DND-41 (cell line): ENCODE results near the gene ASCC2.

Experiments used
- ATAC-seq: fragments of 200-7000 bp; cut with Tn5 transposase; 3 replicates; pipeline ENCODE4 v1.9.1; 2021; ENCODE audit warnings: low read depth; ENCODE audit not compliant: insufficient read depth
- DNase-seq: peaks from one replicate; pipeline ENCODE4 v3.0.0-alpha.2; 2020
- H2AFZ ChIP-seq: 2 replicates; pipeline ENCODE4 v1.6.0; 2012; ENCODE audit warnings: low read depth, low read length
- H3K27ac ChIP-seq: 2 replicates; pipeline ENCODE4 v1.5.1; 2012; ENCODE audit warnings: low read length, inconsistent platforms
- H3K27me3 ChIP-seq: fragments of 200-600 bp; sonication (generic); 2 replicates; pipeline ENCODE4 v1.6.0; 2012; ENCODE audit warnings: low read length, mild to moderate bottlenecking, inconsistent platforms; ENCODE audit not compliant: insufficient read depth, poor library complexity
- H3K36me3 ChIP-seq: 2 replicates; pipeline ENCODE4 v1.5.1; 2012; ENCODE audit warnings: low read length, inconsistent platforms; ENCODE audit not compliant: insufficient read depth
- H3K4me1 ChIP-seq: 2 replicates; pipeline ENCODE4 v1.5.1; 2012; ENCODE audit warnings: mild to moderate bottlenecking, low read length; ENCODE audit not compliant: insufficient read depth
- H3K4me2 ChIP-seq: 2 replicates; pipeline ENCODE4 v1.6.0; 2012; ENCODE audit warnings: mild to moderate bottlenecking, moderate library complexity, low read length, inconsistent platforms; ENCODE audit not compliant: insufficient read depth
- H3K4me3 ChIP-seq, 2 experiments: fragments of 200-600 bp in 1 of 2; shearing (Covaris generic) in 1 of 2; 2 replicates each; pipeline ENCODE4 v1.5.1; 2012 to 2016; ENCODE audit warnings: inconsistent platforms in 2 of 2, low read length in 2 of 2, mild to moderate bottlenecking in 2 of 2, low read depth in 1 of 2, moderate library complexity in 1 of 2
- H3K79me2 ChIP-seq: 2 replicates; pipeline ENCODE4 v1.6.0; 2012; ENCODE audit warnings: low read length, inconsistent platforms; ENCODE audit not compliant: insufficient read depth
- H3K9ac ChIP-seq: 2 replicates; pipeline ENCODE4 v1.6.0; 2012; ENCODE audit warnings: low read depth, mild to moderate bottlenecking, inconsistent platforms, low read length, moderate library complexity
- H3K9me3 ChIP-seq: 2 replicates; pipeline ENCODE4 v1.5.1; 2012; ENCODE audit warnings: low read length, moderate library complexity, mild to moderate bottlenecking, inconsistent platforms; ENCODE audit not compliant: insufficient read depth, severe bottlenecking
- H4K20me1 ChIP-seq: 2 replicates; pipeline ENCODE4 v1.6.0; 2012; ENCODE audit warnings: low read length; ENCODE audit not compliant: insufficient read depth
- CTCF ChIP-seq: IDR thresholded peaks from 2 replicates; pipeline ENCODE4 v1.5.1; 2012; ENCODE audit warnings: borderline replicate concordance, low read length, moderate library complexity, mild to moderate bottlenecking; ENCODE audit not compliant: poor library complexity, severe bottlenecking; ENCODE audit errors: extremely low read depth
- EZH2 ChIP-seq: IDR thresholded peaks from 3 replicates; pipeline ENCODE4 v1.6.1; 2012; ENCODE audit warnings: borderline replicate concordance, low read depth, mild to moderate bottlenecking, moderate library complexity, low read length, inconsistent platforms; ENCODE audit not compliant: severe bottlenecking

ASCC2 gene

GRCh38 chr22:29885610-29886009, 47.5 kb upstream of the ASCC2 start:
- peaks cover 30% of the 10 kb centered on the region for H4K20me1 ChIP-seq
- ATAC-seq (no peak), DNase-seq (no peak)
- H3K9me3 ChIP-seq, result no peaks in the 10 kb centered on the region
- H2AFZ ChIP-seq, result no peak overlapping the region
- no peak overlapping the region for H3K27ac ChIP-seq
- H3K4me1 ChIP-seq, result peaks cover 33% of the 10 kb centered on the region
- H3K27me3 ChIP-seq, result no peaks in the 10 kb centered on the region
- H3K9ac ChIP-seq, result 0 out of 2 replicates have a peak overlapping the region, but pooled peaks have one; percentile 5
- H3K4me3 ChIP-seq, result peak overlapping the region in 1 of 2 experiments; percentile 32; a peak in 1 of 4 replicates
- H3K79me2 ChIP-seq, result peaks cover 75% of the 10 kb centered on the region
- peak overlapping the region; percentile 95 for H3K4me2 ChIP-seq
- TF ChIP-seq CTCF (no peak), EZH2 (no peak)
- H3K36me3 ChIP-seq, result peaks cover 7% of the 10 kb centered on the region; the same call in 1 of the 2 replicates

- H3K4me1 ChIP-seq, result peaks cover 33% of the 10 kb centered on the region
- peak overlapping the region; percentile 100 for H3K4me3 ChIP-seq
- peaks cover 56% of the 10 kb centered on the region for H3K79me2 ChIP-seq
- H4K20me1 ChIP-seq, result peaks cover 26% of the 10 kb centered on the region
- peak overlapping the region; percentile 98 for H3K9ac ChIP-seq
- DNase-seq (no peak), ATAC-seq (peak; percentile 22; the same call in 2 of the 3 replicates)
- TF ChIP-seq EZH2 (no peak), CTCF (no peak)
- H3K9me3 ChIP-seq, result no peaks in the 10 kb centered on the region
- peaks cover 7% of the 10 kb centered on the region; the same call in 1 of the 2 replicates for H3K36me3 ChIP-seq
- H3K27ac ChIP-seq, result peak overlapping the region; percentile 77
- H2AFZ ChIP-seq, result peak overlapping the region; percentile 94
- H3K27me3 ChIP-seq, result no peaks in the 10 kb centered on the region
- peak overlapping the region; percentile 95 for H3K4me2 ChIP-seq
Measured at GRCh38 chr22:29883775-29884097, 45.7 kb upstream of the ASCC2 start.

- Histone ChIP-seq H3K4me1 (peaks cover 33% of the 10 kb centered on the region), H3K36me3 (peaks cover 7% of the 10 kb centered on the region; the same call in 1 of the 2 replicates), H3K9ac (peak within 1 kb of the TSS; percentile 98), H3K27me3 (no peaks in the 10 kb centered on the region), H2AFZ (peak within 1 kb of the TSS; percentile 94), H3K27ac (peak within 1 kb of the TSS; percentile 77), H3K9me3 (no peaks in the 10 kb centered on the region), H4K20me1 (peaks cover 26% of the 10 kb centered on the region), H3K4me3 (peak within 1 kb of the TSS; percentile 100), H3K79me2 (peaks cover 51% of the 10 kb centered on the region), H3K4me2 (peak within 1 kb of the TSS; percentile 95)
- DNase-seq, result peak; percentile 92
- TF ChIP-seq CTCF (peak; percentile 42), EZH2 (no peak)
- peak; percentile 83 for ATAC-seq
Measured at GRCh38 chr22:29883045-29883774, 45.1 kb upstream of the ASCC2 start, which contains the start of gene MTMR3. TSS of gene MTMR3 (plus strand) at chr22:29883174. CDS start at chr22:29971060, 87,886 bp downstream.
